HUES48 (cell line): ENCODE data around the gene ST8SIA1.
"Not testable (repeated sequence)": the region's sequence is repeated elsewhere in the genome, so short reads cannot be mapped to it uniquely, and the experiment has no call there.

ENCODE experiments used
- H3K27ac ChIP-seq: one replicate; pipeline ENCODE4 v1.7.0; 2013; ENCODE audit warnings: low read depth, low read length, inconsistent platforms
- H3K27me3 ChIP-seq: 2 replicates; pipeline ENCODE4 v1.6.1; 2013; ENCODE audit warnings: mild to moderate bottlenecking, low read length; ENCODE audit not compliant: control insufficient read depth, insufficient read depth
- H3K36me3 ChIP-seq: 2 replicates; pipeline ENCODE4 v1.6.1; 2013; ENCODE audit warnings: low read length; ENCODE audit not compliant: control insufficient read depth, insufficient read depth
- H3K4me1 ChIP-seq: 2 replicates; pipeline ENCODE4 v1.6.1; 2013; ENCODE audit warnings: mild to moderate bottlenecking, low read length; ENCODE audit not compliant: control insufficient read depth, insufficient read depth
- H3K4me3 ChIP-seq: 2 replicates; pipeline ENCODE4 v1.5.1; 2013; ENCODE audit warnings: mild to moderate bottlenecking, low read depth, low read length
- H3K9ac ChIP-seq: 2 replicates; pipeline ENCODE4 v1.6.1; 2013; ENCODE audit warnings: mild to moderate bottlenecking, low read depth, low read length, moderate library complexity
- H3K9me3 ChIP-seq: 2 replicates; pipeline ENCODE4 v1.6.1; 2013; ENCODE audit warnings: low read length; ENCODE audit not compliant: control insufficient read depth, insufficient read depth

Gene ST8SIA1

DNA sequence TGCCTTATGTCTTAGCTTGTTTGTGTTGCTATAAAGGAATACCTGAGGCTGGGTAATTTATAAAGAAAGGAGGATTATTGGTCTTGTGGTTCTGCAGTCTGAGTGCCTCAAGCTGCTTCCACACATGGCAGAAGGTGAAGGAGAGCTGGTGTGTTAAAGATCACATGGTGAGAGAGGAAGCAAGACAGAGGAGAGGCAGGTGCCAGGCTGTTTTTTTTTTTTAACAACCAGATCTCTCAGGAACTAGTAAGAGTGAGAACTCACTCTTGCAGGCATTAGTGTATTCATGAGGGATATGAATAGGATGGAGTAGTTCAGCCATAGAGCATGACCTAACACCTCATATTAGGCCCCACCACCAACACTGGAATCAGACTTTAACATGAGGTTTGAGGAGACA, 165.1 kb downstream of the ST8SIA1 start:
- no peak overlapping the region for H3K27ac ChIP-seq

DNA sequence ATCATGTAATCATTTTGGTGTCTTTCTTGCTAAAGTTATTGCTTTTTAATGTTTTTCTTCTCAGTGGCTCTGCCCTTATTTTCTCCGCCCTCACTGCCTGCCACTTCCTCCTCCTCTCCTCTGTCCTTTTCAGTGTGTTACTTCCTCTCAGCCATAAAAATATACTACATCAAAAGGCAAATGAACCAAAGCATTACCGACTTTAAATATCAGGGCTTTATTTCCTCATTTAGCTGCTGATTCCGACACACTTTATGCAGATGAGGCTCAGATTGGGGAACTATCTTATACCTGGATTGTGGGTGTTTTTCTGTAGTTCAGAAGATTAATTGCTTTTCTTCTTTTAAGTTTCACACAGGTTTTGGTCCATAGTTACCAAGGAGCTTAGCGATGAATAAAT, 170.4 kb downstream of the ST8SIA1 start:
- Histone ChIP-seq H3K4me1 (no peaks in the 10 kb centered on the region), H3K27ac (no peak overlapping the region), H3K36me3 (no peaks in the 10 kb centered on the region), H3K9me3 (no peaks in the 10 kb centered on the region), H3K27me3 (no peaks in the 10 kb centered on the region), H3K9ac (no peak overlapping the region), H3K4me3 (no peak overlapping the region)

More for the DNA sequence above, 165.1 kb downstream of the ST8SIA1 start:
- Histone ChIP-seq H3K9me3 (no peaks in the 10 kb centered on the region), H3K4me3 (no peak overlapping the region), H3K36me3 (no peaks in the 10 kb centered on the region), H3K9ac (no peak overlapping the region), H3K4me1 (no peaks in the 10 kb centered on the region), H3K27me3 (no peaks in the 10 kb centered on the region)

DNA sequence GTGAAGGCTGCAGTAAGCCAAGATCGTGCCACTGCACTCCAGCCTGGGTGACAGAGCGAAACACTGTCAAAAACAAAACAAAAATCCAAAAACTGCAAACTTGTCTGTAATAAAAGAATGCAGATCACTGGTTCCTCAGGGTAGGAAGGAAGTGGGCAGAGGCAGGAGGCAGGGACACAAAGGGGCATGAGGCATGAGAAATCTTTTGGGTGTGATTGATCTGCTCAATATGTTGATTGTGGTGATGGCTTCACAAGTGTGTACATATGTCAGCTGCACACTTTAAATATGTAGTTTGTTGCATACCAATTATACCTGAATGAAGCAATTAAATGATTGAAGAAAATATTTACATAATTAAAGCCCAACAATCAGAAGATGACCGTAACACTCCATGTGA, 170.9 kb downstream of the ST8SIA1 start:
- Histone ChIP-seq H3K27me3 (no peaks in the 10 kb centered on the region), H3K4me3 (no peak overlapping the region), H3K9ac (no peak overlapping the region), H3K27ac (no peak overlapping the region), H3K9me3 (no peaks in the 10 kb centered on the region), H3K36me3 (no peaks in the 10 kb centered on the region), H3K4me1 (no peaks in the 10 kb centered on the region)

DNA sequence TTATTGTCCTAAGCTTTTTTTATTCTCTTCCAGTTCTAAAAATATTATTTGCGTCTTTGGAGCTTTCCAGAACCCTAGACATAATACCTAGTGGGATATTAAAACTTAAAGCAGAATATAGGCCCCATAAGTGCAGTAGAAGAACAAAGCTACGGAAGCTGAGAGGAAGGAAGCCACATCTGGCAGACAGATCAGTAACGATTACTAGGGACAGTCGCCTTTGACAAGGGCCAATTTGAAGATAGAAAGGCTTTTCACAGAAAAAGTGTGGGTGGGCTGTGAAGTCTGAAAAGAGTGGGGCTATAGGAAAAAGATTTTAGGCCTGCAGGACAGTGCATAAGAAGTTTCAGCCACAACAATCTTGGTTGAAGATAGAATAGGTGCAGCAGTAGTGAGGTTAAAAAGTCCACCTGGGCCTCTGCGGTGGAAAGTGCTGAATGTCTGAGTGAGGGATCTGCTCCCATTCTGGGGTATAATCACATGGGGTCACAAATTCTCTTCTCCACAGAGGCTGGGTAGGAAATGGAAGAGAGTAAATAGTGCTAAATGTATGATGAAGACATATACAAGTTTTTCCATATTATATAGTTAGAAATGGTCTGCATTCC, 174.0 kb downstream of the ST8SIA1 start:
- Histone ChIP-seq H3K27ac (no peak overlapping the region), H3K4me3 (no peak overlapping the region), H3K27me3 (no peaks in the 10 kb centered on the region), H3K9me3 (no peaks in the 10 kb centered on the region), H3K9ac (no peak overlapping the region), H3K36me3 (no peaks in the 10 kb centered on the region), H3K4me1 (no peaks in the 10 kb centered on the region)

DNA sequence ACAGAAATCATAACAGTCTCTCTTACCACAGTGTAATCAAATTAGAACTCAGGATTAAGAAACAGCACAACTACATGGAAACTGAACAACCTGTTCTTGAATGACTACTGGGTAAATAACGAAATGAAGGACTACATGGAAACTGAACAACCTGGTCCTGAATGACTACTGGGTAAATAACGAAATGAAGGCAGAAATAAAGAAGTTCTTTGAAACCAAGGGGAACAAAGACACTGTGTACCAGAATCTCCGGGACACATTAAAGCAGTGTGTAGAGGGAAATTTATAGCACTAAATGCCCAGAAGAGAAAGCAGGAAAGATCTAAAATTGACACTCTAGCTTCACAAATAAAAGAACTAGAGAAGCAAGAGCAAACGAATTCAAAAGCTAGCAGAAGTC, 185.2 kb downstream of the ST8SIA1 start:
- not testable (repeated sequence) for H3K4me3 ChIP-seq, H3K27me3 ChIP-seq, H3K9me3 ChIP-seq, H3K9ac ChIP-seq, H3K4me1 ChIP-seq, H3K36me3 ChIP-seq, H3K27ac ChIP-seq

DNA sequence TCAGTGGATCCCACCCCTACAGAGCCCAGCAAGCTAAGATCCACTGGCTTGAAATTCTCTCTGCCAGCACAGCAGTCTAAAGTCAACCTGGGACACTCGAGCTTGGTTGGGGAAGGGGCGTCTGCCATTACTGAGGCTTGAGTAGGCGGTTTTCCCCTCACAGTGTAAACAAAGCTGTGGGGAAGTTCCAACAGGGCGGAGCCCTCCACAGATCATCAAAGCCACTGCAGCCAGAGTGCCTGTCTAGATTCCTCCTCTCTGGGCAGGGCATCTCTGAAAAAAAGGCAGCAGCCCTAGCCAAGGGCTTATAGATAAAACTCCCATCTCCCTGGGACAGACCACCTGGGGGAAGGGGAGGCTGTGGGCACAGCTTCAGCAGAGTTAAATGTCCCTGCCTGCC, 187.8 kb downstream of the ST8SIA1 start:
- not testable (repeated sequence) for H3K27me3 ChIP-seq, H3K4me3 ChIP-seq, H3K4me1 ChIP-seq, H3K9ac ChIP-seq, H3K36me3 ChIP-seq, H3K27ac ChIP-seq, H3K9me3 ChIP-seq
